WERI-Rb-1 (cell line): Measurements from ENCODE around the gene C15orf62.

Source experiments
- DNase-seq: peaks from one replicate; pipeline ENCODE4 v3.0.0-alpha.2; 2020
- H3K27ac ChIP-seq: fragments of 250-450 bp; sonication (Bioruptor Pico); 2 replicates; pipeline ENCODE4 v1.5.1; 2020; ENCODE audit warnings: mild to moderate bottlenecking, moderate library complexity
- H3K27me3 ChIP-seq: fragments of 250-450 bp; sonication (Bioruptor Pico); 2 replicates; pipeline ENCODE4 v1.5.1; 2021; ENCODE audit warnings: mild to moderate bottlenecking, low read depth, moderate library complexity; ENCODE audit not compliant: insufficient read depth, severe bottlenecking
- H3K36me3 ChIP-seq: fragments of 250-450 bp; sonication (Bioruptor Pico); 2 replicates; pipeline ENCODE4 v1.5.1; 2020; ENCODE audit warnings: mild to moderate bottlenecking, moderate library complexity
- H3K4me3 ChIP-seq: 2 replicates; pipeline ENCODE4 v1.5.1; 2011; ENCODE audit warnings: low read depth, mild to moderate bottlenecking, control low read depth, low read length
- H3K9me3 ChIP-seq: fragments of 250-450 bp; sonication (Bioruptor Pico); 2 replicates; pipeline ENCODE4 v1.5.1; 2021; ENCODE audit warnings: mild to moderate bottlenecking, moderate library complexity; ENCODE audit not compliant: severe bottlenecking
- TF ChIP-seq, protein P1 (sequence below): IDR thresholded peaks from 2 replicates; pipeline ENCODE4 v1.5.1; 2011; ENCODE audit warnings: low read depth, mild to moderate bottlenecking, control low read depth, inconsistent platforms, low read length

C15orf62 gene

DNA sequence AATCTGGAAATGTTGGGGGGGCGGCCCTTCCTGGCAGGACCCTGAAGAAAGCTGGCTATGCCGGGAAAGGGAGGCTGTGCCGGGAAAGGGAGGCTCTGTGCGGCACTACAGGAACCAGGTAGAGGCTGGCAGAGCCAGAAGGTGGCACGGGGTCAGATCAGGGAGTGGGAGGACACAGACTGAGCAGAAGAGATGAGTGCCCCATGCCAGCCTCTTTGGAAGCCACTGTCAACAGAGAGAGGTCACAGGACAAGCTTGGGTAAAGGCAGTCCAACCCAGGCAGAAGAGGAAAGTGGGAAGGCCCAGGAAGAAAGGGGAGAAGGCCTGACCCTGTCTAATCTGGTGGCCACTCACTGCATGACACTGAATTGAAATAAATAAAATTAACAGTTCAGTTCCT lies 1.5 kb downstream of the C15orf62 start:
- peak overlapping the region; percentile 86 for H3K27ac ChIP-seq
- H3K36me3 ChIP-seq, result peaks cover 30% of the 10 kb centered on the region
- H3K27me3 ChIP-seq, result no peaks in the 10 kb centered on the region
- H3K9me3 ChIP-seq, result no peaks in the 10 kb centered on the region
- DNase-seq, result no peak
- no peak overlapping the region for H3K4me3 ChIP-seq
- TF ChIP-seq, protein P1, sequence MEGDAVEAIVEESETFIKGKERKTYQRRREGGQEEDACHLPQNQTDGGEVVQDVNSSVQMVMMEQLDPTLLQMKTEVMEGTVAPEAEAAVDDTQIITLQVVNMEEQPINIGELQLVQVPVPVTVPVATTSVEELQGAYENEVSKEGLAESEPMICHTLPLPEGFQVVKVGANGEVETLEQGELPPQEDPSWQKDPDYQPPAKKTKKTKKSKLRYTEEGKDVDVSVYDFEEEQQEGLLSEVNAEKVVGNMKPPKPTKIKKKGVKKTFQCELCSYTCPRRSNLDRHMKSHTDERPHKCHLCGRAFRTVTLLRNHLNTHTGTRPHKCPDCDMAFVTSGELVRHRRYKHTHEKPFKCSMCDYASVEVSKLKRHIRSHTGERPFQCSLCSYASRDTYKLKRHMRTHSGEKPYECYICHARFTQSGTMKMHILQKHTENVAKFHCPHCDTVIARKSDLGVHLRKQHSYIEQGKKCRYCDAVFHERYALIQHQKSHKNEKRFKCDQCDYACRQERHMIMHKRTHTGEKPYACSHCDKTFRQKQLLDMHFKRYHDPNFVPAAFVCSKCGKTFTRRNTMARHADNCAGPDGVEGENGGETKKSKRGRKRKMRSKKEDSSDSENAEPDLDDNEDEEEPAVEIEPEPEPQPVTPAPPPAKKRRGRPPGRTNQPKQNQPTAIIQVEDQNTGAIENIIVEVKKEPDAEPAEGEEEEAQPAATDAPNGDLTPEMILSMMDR, result no peak

DNA sequence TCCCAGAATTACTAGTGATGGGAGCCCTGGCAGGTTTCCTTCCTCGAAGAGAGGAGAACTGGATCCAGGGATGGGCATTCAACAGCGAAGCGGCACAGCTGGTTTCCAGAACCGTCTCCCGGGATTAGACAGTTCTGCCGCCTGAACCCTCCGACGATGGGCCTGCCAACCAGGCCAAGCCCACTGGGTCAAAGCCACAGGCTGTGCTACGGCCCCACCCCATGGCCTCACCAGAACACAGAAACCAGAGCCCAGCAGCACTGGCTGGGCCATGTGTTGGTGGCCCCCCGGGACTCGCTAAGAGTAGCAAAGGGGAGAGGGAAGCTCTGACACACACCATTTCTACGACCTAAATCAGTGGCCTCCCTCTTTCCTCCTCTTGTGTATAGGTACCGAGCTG lies 2.2 kb downstream of the C15orf62 start:
- no peaks in the 10 kb centered on the region for H3K9me3 ChIP-seq
- H3K4me3 ChIP-seq, result no peak overlapping the region
- no peak overlapping the region for H3K27ac ChIP-seq
- peaks cover 32% of the 10 kb centered on the region for H3K36me3 ChIP-seq
- no peaks in the 10 kb centered on the region for H3K27me3 ChIP-seq
- no peak for DNase-seq
- TF ChIP-seq, protein P1, result no peak

DNA sequence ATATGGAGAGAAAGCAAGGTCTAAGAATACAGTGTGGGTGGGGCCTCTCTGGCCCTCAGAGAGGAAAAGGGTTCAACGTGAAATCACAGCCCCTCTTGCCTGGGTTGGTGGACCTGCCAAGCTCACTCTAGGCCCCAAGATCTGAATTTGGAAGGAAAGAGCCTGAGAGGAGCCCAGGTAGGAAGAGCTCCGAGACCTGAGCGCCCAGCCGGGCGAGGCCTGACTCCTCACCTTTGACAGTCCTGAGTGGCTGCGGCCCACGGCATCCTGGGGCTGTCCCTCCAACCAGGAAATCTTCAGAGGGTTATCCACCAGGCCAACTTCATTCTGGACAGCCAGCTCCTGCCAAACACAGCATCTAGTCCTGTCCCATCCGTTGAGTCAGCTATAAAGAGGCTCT lies 3.7 kb downstream of the C15orf62 start:
- DNase-seq, result no peak
- no peak overlapping the region for H3K27ac ChIP-seq
- H3K36me3 ChIP-seq, result peaks cover 29% of the 10 kb centered on the region
- no peak overlapping the region for H3K4me3 ChIP-seq
- H3K9me3 ChIP-seq, result no peaks in the 10 kb centered on the region
- TF ChIP-seq, protein P1, result no peak
- no peaks in the 10 kb centered on the region for H3K27me3 ChIP-seq

DNA sequence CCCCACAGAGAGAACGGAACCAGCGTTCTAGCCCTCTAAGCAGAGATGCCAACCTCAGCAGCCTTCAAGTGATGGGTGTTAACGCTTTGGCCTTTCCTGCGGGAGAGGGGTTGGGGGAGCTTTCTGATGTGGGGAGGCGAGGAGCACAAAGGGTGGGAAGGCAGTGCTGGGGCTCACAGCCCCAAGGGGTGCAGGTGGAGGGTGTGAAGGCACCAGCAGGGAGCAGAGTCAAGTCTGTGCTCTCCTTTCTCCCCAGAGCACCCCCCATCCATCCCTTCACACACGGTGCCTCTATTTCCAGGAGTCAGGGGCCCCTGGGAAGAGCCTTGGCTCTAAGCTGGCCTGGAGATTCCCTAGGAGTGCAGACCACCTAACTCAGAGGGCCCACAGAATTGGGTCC lies 4.1 kb downstream of the C15orf62 start:
- no peak overlapping the region for H3K27ac ChIP-seq
- H3K9me3 ChIP-seq, result no peaks in the 10 kb centered on the region
- H3K27me3 ChIP-seq, result no peaks in the 10 kb centered on the region
- TF ChIP-seq, protein P1, result no peak
- DNase-seq, result no peak
- H3K36me3 ChIP-seq, result peaks cover 33% of the 10 kb centered on the region
- H3K4me3 ChIP-seq, result no peak overlapping the region

DNA sequence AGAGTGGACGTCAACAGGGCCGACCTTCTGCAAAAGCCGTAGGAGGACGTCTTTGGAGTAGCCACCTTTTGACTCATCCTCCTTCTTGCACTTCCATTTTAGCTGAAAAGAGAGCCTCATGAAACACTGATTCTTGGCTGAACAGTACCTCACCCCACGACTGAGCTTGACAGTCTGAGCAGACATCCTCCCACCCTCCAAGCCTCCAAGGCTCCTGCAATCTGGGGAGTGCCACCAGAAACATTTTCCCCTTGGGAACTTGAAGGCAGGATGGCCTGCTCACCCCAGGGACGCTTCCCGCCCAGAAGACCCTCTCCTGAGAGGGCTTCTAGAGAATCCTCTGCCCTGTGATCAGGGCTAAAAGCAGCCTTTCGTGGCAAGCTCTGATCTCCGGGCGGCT lies 5.2 kb downstream of the C15orf62 start:
- Histone ChIP-seq H3K27ac (no peak overlapping the region), H3K27me3 (no peaks in the 10 kb centered on the region), H3K4me3 (no peak overlapping the region), H3K9me3 (no peaks in the 10 kb centered on the region), H3K36me3 (peaks cover 37% of the 10 kb centered on the region)
- TF ChIP-seq, protein P1, result no peak
- DNase-seq, result no peak

DNA sequence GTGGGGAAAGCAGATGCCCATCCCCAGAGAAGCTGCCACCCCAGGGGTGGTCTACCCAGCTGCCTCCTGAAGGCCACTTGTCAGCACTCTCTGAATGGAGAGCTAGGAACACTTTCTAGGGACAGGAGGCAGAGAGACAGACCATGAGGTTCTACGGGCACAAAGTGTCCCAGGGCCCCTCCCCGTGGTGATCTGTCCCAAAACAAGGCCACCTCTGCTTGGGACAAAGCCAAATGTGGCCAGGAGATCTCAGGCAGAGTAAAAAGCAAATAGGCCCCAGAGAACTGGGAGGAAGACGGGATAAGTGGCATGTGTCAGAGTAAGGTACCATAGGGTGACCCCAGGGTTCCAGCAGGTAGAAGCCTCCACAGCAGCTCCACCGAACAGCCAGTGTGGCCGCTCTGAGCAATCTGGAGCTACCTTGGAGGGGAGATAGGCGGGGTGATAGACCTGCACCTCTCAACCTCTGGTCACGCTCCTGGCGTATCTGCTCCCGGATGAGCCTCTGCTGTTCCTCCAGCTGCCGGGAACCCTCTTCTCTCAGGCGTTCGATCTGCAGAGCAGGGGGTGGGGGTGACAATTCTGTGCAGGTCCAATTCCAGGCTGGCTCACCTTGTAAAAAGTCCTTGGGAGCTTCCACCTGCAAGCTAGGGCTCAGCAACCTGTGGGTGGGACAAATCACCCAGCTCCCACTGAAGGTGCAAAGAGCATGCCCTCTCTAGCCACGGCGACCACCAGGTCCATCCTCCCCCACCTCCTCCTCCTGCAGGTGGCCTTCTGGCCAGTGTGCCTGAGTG lies 6.2 kb downstream of the C15orf62 start:
- TF ChIP-seq, protein P1, result no peak
- H3K27ac ChIP-seq, result no peak overlapping the region
- no peaks in the 10 kb centered on the region for H3K27me3 ChIP-seq
- H3K36me3 ChIP-seq, result peaks cover 37% of the 10 kb centered on the region
- no peaks in the 10 kb centered on the region for H3K9me3 ChIP-seq
- no peak for DNase-seq
- H3K4me3 ChIP-seq, result no peak overlapping the region
